HUES48 (cell line): ENCODE data around the gene PGLYRP3.

Experiments used
- H3K27ac ChIP-seq: one replicate; pipeline ENCODE4 v1.7.0; 2013; ENCODE audit warnings: low read depth, low read length, inconsistent platforms
- H3K27me3 ChIP-seq: 2 replicates; pipeline ENCODE4 v1.6.1; 2013; ENCODE audit warnings: mild to moderate bottlenecking, low read length; ENCODE audit not compliant: control insufficient read depth, insufficient read depth
- H3K36me3 ChIP-seq: 2 replicates; pipeline ENCODE4 v1.6.1; 2013; ENCODE audit warnings: low read length; ENCODE audit not compliant: control insufficient read depth, insufficient read depth
- H3K4me1 ChIP-seq: 2 replicates; pipeline ENCODE4 v1.6.1; 2013; ENCODE audit warnings: mild to moderate bottlenecking, low read length; ENCODE audit not compliant: control insufficient read depth, insufficient read depth
- H3K4me3 ChIP-seq: 2 replicates; pipeline ENCODE4 v1.5.1; 2013; ENCODE audit warnings: mild to moderate bottlenecking, low read depth, low read length
- H3K9ac ChIP-seq: 2 replicates; pipeline ENCODE4 v1.6.1; 2013; ENCODE audit warnings: mild to moderate bottlenecking, low read depth, low read length, moderate library complexity
- H3K9me3 ChIP-seq: 2 replicates; pipeline ENCODE4 v1.6.1; 2013; ENCODE audit warnings: low read length; ENCODE audit not compliant: control insufficient read depth, insufficient read depth

The PGLYRP3 gene

DNA sequence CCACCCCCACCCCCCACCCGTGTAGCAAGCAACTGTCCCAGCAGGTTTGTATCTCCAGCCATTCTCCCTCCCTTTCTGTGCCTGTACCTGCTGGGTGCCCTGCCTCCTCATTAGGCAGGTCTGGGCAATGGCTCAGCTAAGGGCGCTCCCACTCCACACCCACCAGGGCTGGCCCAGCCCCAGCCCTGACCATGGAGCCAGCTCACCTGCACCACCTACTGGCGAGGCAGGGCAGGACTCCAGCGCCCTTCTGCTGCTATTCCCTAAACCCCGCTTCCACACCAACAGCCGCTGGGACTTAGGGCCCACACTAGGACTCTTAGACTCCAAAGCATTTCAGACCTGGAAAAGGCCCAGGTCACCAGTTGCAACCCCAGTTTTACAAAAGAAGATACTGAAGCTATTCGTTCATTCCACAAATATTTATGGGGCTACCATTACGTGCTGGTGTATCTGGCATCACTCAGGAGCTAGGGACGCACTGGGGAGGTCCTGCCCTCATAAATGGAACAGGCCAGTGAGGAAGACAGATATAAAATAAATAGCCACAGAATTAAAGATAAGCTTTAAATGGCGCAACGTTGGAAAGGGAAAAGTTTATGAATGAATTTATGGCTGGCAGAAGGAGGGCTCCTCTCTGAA lies 24.0 kb downstream of the PGLYRP3 start:
- Histone ChIP-seq H3K9ac (no peak overlapping the region), H3K36me3 (no peaks in the 10 kb centered on the region), H3K9me3 (no peaks in the 10 kb centered on the region), H3K4me1 (no peaks in the 10 kb centered on the region; the same call in 1 of the 2 replicates), H3K27ac (no peak overlapping the region), H3K4me3 (no peak overlapping the region), H3K27me3 (0 out of 2 replicates have a peak, but pooled peaks cover 4% of the 10 kb centered on the region)

DNA sequence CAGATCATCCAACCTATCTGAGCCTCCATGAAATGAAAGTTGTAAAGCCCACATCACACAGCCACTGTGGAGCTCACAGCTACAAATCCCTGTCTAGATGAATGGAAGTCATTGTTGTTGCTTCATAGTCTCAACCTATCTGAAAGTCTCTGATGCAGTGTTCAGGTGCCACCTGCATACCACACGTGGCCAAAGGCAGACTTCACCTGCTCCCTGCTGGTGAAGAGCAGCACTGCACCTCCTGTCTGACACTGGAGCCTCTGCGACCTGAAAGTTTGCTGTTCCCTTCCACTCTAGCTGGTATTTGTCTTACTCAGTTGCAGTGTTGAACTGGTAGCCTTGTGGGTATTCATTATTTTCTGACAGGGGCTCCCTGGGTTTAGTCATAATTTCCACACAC lies 34.9 kb downstream of the PGLYRP3 start:
- Histone ChIP-seq H3K27ac (no peak overlapping the region), H3K36me3 (no peaks in the 10 kb centered on the region), H3K4me3 (no peak overlapping the region), H3K9ac (no peak overlapping the region), H3K27me3 (no peaks in the 10 kb centered on the region; the same call in 1 of the 2 replicates), H3K4me1 (no peaks in the 10 kb centered on the region), H3K9me3 (no peaks in the 10 kb centered on the region)

DNA sequence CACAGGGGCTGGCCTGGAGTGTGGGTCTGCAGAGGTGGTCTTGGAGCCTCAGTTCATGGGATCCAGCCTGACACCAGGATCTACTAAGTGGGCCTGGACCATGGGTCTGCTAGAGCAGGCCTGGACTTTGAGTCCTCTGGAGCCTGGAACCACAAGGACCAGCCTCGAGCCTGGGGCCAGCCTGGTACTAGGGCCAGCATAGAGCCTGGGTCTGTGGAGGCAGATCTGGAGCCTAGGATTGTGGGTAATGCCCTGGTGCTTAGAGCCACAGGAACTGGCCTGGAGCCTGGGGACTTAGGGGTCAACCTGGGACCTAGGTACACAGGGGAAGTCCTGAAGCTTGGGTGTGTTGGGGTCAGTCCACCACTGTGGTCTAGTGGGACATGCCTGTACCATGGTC lies 40.6 kb downstream of the PGLYRP3 start:
- Histone ChIP-seq H3K36me3 (no peaks in the 10 kb centered on the region), H3K9me3 (no peaks in the 10 kb centered on the region), H3K9ac (no peak overlapping the region), H3K4me1 (no peaks in the 10 kb centered on the region), H3K27me3 (no peaks in the 10 kb centered on the region; the same call in 1 of the 2 replicates), H3K4me3 (no peak overlapping the region), H3K27ac (no peak overlapping the region)

DNA sequence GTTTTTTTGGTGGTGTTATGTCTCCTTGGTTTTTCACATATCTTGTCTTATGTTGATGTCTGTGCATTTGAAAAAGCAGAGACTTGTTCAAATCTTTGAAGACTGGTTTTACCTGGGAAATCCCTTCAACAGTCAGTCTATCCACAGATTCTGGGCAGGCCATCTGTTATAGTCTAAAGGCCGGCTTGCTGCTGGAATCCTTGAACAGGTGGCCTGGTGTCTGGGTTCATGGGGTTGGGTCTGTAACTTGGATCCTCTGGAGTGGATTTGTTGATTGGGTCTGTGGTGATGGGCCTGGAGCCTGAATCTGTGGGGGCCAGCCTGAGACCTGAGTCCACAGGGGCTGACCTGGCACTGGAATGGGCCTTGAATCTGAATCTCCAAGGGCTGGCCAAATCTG lies 41.0 kb downstream of the PGLYRP3 start:
- Histone ChIP-seq H3K36me3 (no peaks in the 10 kb centered on the region), H3K4me3 (no peak overlapping the region), H3K27me3 (peaks cover 1% of the 10 kb centered on the region; the same call in 1 of the 2 replicates), H3K27ac (no peak overlapping the region), H3K9ac (no peak overlapping the region), H3K4me1 (no peaks in the 10 kb centered on the region), H3K9me3 (no peaks in the 10 kb centered on the region)

DNA sequence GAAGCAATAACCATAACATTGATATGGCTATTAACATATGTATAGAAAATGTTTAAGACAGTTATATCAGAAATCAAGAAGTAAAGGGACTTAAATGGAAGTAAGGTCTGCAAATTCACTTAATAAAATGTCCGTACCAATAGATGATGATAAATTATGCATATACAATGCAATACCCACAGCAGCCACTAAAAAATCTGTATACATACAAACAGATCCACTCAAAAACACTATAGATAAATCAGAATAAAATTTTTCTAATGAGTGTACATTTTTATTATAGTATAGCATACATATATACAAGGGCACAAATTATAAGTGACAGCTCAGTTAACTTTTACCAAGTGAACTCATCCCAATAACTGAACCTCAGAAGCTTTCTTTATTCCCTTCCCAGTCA lies 47.3 kb downstream of the PGLYRP3 start:
- no peaks in the 10 kb centered on the region for H3K36me3 ChIP-seq
- H3K27ac ChIP-seq = no peak overlapping the region
- no peak overlapping the region for H3K4me3 ChIP-seq
- peaks cover 7% of the 10 kb centered on the region for H3K4me1 ChIP-seq
- no peaks in the 10 kb centered on the region for H3K9me3 ChIP-seq
- H3K9ac ChIP-seq = no peak overlapping the region
- H3K27me3 ChIP-seq = peaks cover 51% of the 10 kb centered on the region

DNA sequence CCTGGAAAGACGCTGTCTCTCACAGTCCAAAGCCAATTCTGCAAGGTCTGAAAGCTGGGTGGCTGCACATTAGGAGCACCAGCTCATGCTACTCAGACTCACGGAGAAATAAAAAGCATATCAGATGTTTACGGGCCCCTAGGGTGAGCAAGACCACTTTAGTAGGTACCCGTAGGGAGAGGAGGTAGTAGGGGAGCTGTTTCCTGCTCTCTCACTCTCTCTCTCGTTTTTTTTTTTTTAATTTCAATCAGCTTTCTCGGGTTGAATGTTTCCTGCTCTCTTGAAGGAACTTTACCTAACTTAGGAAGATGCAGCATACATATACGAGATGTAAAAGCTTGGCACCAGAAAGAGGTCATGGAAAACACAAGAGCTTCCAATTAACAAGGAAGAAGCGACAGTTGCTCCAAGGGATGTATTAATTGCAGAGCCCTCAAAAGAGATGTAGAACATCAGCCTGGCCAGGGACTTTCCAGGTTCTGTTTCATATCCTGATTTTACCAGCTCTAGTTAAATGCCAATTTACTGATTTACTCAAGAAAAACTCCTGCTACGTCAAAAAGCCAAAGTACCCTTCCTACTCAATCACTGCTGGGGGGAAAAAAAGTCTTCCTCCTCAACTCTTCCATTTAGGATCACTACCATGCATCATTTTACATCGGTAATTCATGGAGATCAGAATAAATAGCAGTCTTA lies 50.1 kb downstream of the PGLYRP3 start:
- Histone ChIP-seq H3K27ac (no peak overlapping the region), H3K9me3 (no peaks in the 10 kb centered on the region), H3K9ac (no peak overlapping the region), H3K27me3 (peaks cover 75% of the 10 kb centered on the region), H3K36me3 (no peaks in the 10 kb centered on the region), H3K4me1 (peaks cover 7% of the 10 kb centered on the region), H3K4me3 (no peak overlapping the region; the same call in 1 of the 2 replicates)

DNA sequence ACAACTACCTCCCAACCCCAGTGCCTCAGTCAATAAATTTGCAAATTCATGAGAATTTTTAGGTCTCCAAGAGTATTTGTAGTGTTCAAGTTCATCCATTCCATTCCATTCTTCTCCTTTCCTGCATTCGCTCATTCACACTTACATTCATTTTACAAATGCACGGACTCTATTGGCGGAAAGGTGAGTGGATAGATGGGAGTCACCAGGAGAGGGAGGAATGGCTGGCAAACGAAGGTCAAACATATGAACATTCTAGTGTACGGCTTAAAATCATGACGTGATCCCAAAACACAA lies 50.7 kb downstream of the PGLYRP3 start:
- Histone ChIP-seq H3K9ac (no peak overlapping the region), H3K4me3 (peak overlapping the region; percentile 67), H3K36me3 (no peaks in the 10 kb centered on the region), H3K4me1 (peaks cover 7% of the 10 kb centered on the region), H3K27me3 (peaks cover 75% of the 10 kb centered on the region), H3K27ac (no peak overlapping the region), H3K9me3 (no peaks in the 10 kb centered on the region)

DNA sequence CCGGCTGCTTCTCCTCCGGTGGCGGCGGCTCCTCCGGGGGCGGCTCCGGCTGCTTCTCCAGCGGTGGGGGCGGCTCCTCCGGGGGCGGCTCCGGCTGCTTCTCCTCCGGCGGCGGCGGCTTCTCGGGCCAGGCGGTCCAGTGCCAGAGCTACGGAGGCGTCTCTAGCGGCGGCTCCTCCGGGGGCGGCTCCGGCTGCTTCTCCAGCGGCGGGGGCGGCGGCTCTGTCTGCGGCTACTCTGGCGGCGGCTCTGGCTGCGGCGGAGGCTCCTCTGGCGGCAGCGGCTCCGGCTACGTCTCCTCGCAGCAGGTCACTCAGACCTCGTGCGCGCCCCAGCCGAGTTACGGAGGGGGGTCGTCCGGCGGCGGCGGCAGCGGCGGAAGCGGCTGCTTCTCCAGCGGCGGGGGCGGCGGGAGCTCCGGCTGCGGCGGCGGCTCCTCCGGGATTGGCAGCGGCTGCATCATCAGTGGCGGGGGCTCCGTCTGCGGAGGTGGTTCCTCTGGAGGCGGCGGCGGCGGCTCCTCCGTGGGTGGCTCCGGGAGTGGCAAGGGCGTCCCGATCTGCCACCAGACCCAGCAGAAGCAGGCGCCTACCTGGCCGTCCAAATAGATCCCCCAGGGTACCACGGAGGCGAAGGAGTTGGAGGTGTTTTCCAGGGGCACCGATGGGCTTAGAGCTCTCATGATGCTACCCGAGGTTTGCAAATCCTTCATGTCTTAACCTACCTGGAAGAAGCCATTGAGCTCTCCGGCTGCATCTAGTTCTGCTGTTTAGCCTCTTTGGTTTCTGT lies 51.3 kb downstream of the PGLYRP3 start:
- Histone ChIP-seq H3K27me3 (peaks cover 72% of the 10 kb centered on the region), H3K4me3 (peak overlapping the region; percentile 67), H3K27ac (no peak overlapping the region), H3K9me3 (no peaks in the 10 kb centered on the region), H3K9ac (no peak overlapping the region), H3K4me1 (peaks cover 7% of the 10 kb centered on the region), H3K36me3 (no peaks in the 10 kb centered on the region)

DNA sequence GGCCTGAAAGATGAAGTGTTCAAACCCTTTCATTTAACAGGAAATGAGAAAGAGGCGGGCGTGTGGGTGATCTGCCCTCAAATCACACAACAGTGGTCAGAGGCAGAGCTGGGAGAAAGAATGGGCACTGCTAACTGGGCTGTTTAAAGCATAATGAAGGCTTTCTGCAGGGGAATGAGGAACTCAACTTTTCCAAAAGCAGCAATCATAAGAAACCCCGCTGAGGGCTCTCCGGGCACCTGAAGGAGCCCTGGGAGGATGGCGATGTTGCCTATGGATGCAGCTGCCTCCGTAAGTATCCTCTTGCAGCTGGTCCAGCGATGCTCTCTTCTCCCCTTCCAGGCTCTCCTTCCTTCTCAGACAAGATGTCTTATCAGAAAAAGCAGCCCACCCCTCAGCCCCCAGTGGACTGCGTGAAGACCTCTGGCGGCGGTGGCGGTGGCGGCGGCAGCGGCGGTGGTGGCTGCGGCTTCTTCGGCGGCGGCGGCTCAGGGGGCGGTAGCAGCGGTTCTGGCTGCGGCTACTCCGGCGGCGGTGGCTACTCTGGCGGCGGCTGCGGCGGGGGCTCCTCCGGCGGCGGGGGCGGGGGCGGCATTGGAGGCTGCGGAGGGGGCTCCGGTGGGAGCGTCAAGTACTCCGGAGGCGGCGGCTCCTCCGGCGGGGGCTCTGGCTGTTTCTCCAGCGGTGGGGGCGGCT lies 52.0 kb downstream of the PGLYRP3 start:
- H3K36me3 ChIP-seq = no peaks in the 10 kb centered on the region
- peaks cover 72% of the 10 kb centered on the region for H3K27me3 ChIP-seq
- H3K27ac ChIP-seq = no peak overlapping the region
- peaks cover 7% of the 10 kb centered on the region for H3K4me1 ChIP-seq
- no peaks in the 10 kb centered on the region for H3K9me3 ChIP-seq
- peak overlapping the region; percentile 67 for H3K4me3 ChIP-seq
- H3K9ac ChIP-seq = no peak overlapping the region

DNA sequence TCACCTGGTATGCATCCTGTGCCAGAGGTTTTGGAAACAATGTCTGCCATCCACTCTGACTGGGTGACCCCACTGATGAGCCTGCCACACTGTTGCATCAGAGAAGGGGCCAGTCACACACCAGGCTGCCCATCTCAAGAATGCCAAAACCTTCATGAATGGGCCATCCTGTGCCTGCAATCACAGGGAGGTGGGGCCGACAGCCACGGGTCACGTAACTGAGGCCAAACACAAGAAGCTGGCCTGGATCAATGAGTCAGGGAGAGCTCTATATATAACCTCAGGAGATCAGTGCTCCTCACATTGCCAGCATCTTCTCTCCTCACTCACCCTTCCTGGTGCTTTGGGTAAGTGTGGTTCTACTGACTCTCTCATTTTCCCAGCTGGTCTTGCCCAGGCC lies 53.4 kb downstream of the PGLYRP3 start, which contains the start of gene LORICRIN:
LORICRIN (plus strand) TSS at position 301 of the 400 bp plus-strand sequence. CDS start 1,263 bp downstream, outside the sequence.
- Histone ChIP-seq H3K27ac (no peak within 1 kb of the TSS), H3K27me3 (peaks cover 63% of the 10 kb centered on the region)

More for the DNA sequence above, 53.4 kb downstream of the PGLYRP3 start, which contains the start of gene LORICRIN:
- H3K4me3 ChIP-seq = no peak within 1 kb of the TSS
- peaks cover 7% of the 10 kb centered on the region for H3K4me1 ChIP-seq
- no peaks in the 10 kb centered on the region for H3K36me3 ChIP-seq
- no peak within 1 kb of the TSS for H3K9ac ChIP-seq
- no peaks in the 10 kb centered on the region for H3K9me3 ChIP-seq
